CD4-positive, alpha-beta T cell treated with Interleukin-6 at 100 ng/mL for 8 hours (primary cell): Measurements from ENCODE around the gene IL19.
A peak's percentile ranks its signal among the peaks of the same experiment; 100 is the strongest.
"Not testable (repeated sequence)": the region's sequence is repeated elsewhere in the genome, so short reads cannot be mapped to it uniquely, and the experiment has no call there.

Source experiments
- DNase-seq: peaks from one replicate; pipeline ENCODE4 v3.0.0-alpha.2; 2020; ENCODE audit warnings: mixed read lengths, low spot score

Gene IL19

DNA sequence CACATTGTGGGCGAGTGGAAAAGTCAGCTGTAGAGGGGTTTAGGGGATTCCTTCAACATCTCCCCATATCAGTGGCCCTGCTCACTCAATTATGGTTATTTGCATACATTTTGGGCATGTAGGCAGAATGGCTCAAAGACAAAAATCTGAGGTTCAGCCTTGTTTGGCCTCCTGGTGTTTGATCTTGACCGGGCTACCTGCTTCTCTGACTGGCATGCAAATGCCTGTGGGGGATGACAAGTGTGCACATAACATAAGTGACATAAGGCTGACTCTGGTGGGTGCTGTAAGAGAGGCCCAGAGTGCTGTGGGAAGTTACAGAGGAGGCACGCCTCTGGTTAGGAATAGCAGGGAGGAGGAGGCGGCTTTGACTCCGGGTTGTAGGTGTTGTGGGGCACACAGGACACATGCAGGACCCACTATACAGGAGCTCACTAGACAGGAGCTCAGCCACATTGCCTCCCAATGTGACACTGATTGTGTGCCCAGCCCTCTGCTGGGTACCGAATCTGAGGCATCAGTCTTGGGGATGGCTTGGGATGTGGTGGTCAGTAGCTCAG lies 29.4 kb upstream of the IL19 start:
- DNase-seq: no peak

DNA sequence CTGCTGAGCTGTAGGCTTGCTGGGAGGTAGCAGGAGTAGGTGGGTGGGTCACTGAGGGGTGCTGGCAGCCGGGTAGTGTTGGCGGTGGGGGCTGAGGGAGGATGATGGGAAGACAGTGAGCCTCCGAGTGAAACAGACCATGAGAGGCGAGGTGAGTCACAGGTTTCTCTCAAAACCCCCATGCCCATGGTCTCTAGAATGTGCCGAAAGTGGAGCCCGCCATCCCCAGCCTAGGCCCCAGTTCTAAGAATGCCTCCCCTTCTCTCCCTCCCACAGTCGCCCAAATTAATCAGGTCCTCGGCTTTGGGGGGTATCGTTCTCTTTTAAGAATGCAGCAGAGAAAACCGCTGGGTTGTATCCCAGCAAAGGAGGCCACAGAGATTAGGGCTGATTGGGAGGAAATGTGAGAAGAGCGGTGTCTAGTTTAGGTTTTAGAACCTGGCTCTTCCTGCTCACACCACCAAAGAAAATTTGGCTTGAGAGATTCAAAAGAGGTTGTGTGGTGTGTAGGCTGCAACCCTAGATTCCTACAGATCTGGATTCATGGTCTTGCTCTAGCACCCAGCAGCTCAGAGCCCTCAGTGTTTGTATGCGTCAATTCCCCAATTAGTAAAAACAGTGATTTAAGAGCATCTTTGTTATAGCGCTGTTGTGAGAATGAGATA lies 27.7 kb upstream of the IL19 start:
- no peak for DNase-seq

DNA sequence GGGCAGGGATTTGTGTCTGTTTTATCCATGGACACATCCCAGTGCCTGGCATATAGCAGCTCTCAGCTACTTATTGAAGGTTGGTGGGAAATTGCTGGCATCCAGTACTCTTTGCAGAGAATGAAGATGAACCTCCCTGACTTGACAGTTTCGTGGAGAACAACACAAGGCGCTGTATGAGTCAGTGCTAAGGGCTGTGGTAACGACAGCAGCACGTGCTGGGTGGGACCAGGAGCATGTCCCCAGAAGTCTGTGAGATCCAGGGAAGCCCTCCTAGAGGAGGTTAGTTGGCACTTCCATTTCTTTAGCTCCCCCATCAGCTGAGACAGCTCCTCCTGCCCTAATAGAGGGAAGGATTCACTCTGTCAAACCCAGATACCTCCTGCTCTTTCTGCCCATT lies 25.9 kb upstream of the IL19 start:
- no peak for DNase-seq

- no peak for DNase-seq
Measured at GRCh38 chr1:206745301-206745700, 25.3 kb upstream of the IL19 start.

DNA sequence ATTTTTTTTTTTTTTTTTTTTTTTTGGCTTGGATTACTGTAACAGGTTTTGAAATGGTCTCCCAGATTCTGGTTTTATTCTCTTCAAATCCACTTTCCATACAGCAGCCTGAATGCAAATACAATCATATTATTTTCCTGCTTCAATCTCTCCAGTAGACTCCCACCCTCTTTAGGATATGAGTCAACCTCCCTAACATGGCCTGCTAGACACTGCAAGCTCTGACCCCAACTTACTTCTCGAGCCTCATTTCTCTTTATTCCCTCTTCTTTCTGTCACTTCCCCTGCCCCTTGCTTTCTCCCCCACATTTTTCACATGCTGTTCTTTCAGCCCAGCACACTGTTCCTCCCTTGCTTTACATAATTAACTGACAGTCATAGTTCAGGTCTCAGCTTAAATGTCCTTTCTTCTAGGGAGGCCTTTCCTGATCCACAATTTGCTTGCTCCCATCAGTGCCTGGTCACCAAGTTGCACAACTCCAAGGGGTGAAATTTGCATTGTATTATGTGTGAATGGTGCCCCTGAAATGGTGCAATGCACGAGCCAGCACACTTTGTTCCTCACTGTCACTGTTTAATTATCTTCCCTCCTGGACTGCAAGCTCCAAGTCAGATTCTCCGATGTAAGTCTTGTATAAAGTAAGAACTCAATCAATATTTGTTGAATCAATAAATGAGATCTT lies 22.1 kb upstream of the IL19 start:
- no peak for DNase-seq

- DNase-seq: no peak
Measured at GRCh38 chr1:206751891-206752290, 18.7 kb upstream of the IL19 start.

GRCh38 chr1:206752481-206752880 lies 18.1 kb upstream of the IL19 start:
- no peak for DNase-seq

- DNase-seq: no peak
Measured at GRCh38 chr1:206753141-206753540, 17.4 kb upstream of the IL19 start.

DNA sequence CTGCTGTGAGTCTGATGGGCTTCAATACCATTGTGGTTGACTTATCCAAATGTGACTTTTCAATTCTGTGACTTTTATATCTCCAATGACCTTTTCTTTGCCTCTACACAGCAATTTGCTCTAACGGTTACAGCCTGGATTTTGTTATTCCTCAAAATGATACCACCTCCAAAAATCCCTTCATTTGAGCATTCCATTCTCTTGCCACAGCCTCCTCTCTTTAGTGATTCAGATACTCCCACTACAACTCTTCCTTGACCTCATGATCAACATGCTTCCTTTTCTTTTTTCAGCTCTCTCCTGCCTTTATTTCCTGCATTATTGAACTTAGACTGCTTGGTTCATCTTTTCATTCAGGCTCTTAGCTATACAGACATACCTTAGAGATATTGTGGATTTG lies 16.6 kb upstream of the IL19 start:
- no peak for DNase-seq

- peak; percentile 71 for DNase-seq
Measured at GRCh38 chr1:206757524-206758266, 12.9 kb upstream of the IL19 start.

DNA sequence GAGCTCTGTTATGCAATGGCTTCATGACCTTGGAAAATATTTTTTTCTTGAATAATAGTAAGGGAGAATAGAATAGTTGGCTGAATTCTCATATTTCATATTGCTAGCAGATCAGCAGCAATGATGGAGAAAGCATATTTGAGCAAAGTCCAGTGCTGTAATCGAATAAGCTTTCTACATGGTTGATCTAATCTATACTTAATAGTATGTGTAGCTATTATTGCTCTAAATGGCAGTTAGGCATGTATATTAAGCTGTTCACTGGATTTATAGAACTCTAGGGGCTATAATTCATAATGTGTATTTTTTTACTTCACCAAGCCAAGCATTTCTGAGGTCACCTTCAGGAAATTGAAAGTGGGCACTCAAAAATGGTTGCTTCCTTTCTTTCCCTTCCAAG lies 10.0 kb upstream of the IL19 start:
- no peak for DNase-seq

DNA sequence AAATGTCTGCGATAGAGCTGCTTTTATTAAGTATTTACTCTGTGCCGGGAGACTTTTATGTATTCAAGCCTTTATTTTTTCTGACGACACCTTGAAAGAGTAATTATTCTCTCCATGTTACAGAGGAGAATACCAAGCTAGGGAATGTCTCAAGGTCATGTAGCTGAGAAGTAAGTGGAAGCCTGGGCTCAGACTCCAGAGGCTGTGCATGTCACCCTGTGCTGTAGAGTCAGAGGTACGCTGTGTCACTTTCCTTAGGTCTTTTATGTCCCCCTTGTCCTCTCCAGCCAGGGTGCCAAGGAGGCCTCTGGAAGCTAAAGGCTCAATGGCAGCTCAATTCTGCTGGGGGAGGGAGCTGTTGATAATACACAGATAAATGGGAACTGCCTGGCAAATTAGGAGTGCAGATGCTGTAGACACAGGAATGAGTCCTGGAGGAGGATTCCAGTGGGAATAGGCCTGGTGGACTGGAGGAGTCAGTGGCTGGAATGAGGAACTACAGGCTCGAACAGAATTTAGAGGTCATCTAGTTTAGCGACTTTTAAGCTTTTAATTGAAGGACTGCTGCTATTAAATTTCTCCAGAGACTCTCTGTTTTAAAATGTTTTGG lies 9.3 kb upstream of the IL19 start:
- DNase-seq: no peak

GRCh38 chr1:206762741-206763364 lies 7.7 kb upstream of the IL19 start:
- not testable (repeated sequence) for DNase-seq

- DNase-seq: not testable (repeated sequence)
Measured at GRCh38 chr1:206765771-206766170, 4.8 kb upstream of the IL19 start.

DNA sequence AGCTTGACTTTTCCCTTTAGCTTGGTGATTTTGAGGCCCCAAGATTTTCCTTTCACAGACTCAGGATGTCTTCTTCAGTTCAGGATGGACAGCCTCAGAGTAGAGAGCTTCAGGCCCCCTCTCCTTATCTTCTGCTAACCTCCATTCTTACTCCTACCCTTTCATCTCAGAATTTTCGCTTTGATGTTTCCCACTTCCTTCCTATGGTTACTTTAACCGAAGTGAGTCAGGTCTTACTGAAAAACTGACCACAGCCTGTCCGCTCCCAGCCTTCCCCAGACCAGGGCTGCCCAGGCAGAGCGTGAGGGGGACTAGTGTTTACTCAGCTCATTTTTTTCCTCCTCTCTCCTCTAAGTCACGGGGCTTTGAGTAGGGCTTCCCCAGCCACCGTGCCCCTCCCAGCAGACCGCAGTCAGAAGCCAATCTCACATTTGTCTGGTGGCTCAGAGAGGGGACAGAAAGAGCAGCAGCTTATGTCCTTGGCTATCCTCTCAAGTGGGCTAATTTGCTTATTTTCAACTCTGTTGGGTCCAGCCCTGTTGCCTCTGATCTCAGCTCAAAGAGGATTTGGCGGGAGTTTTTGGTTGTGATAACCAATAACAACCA lies 4.2 kb upstream of the IL19 start:
- peak; percentile 69 for DNase-seq

DNA sequence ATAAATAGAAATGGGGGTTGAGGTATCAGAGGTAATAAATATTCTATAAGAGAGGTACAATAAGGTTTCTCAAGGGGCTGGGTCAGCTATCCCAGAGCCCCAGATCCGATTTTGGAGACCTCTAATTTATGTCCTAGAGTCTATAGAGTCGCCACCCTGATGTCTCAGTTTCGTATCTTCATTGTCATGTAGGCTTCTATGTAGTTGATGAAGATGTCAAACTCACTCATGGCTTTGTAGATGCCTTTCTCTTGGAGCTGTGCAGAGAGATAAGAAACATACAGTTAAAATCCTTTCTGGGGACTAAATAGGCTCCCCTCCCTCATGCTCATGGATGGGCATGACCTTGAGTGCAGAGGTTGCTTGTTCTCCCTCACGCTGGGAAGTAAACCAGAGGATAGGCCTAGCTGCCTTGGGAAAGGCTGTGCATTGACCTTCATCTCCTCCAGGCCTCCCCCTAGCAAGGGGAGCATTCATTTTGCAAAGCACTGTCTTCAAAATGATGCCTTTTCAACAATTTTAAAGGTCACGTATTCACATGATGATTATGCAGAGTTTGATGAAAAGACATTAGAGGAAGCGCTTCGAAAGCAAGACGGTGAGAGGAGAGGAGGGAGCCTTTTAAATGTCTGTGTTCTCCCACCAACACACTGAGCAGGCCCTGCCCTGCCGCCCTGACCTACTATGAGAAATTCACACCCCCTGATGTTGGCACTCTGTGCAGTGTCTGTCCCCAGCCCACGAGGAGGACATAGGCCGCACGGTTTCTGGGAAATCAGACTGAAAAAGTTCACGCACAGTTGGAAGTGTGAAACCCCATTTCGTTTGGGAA lies 1.9 kb upstream of the IL19 start:
- DNase-seq: no peak

DNA sequence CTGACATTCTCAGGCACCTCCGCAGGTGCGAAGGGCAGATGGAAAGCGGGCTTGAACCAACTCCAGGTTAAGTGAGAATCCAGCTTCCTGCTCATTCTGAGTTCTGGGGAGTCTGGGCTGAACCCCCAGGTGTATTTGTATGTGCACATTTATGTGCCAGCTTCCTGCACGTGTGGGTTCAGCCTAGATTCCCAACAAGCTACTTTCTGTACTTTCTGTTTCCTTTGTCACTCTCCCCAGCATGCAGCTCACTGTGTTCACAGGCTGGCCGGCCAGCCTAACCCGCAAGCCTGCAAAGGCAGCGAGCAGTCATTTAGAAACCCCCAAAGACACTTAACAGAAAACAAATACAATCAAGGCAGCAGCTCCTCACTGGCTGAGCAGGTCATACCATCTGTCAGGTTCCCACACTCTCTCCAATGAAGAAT lies 1.3 kb upstream of the IL19 start:
- peak; percentile 53 for DNase-seq

GRCh38 chr1:206771338-206771692 lies 742 bp downstream of the IL19 start:
- no peak for DNase-seq

- no peak for DNase-seq
Measured at GRCh38 chr1:206772243-206772937, 1.8 kb downstream of the IL19 start, which contains the start of gene IL10. IL10 (minus strand) TSS chr1:206772494; CDS start chr1:206772435, 59 bp downstream.

- DNase-seq: no peak
Measured at GRCh38 chr1:206774093-206774492, 3.5 kb downstream of the IL19 start.
